NCI-H1417 (cell line): ENCODE results near the gene TRAK2.
"Not testable (repeated sequence)": the region's sequence is repeated elsewhere in the genome, so short reads cannot be mapped to it uniquely, and the experiment has no call there.

Source experiments
- DNase-seq, 3 experiments: peaks; one replicate each; lab custom pipeline; 2025; lab: John Stamatoyannopoulos, UW

Gene TRAK2

DNA sequence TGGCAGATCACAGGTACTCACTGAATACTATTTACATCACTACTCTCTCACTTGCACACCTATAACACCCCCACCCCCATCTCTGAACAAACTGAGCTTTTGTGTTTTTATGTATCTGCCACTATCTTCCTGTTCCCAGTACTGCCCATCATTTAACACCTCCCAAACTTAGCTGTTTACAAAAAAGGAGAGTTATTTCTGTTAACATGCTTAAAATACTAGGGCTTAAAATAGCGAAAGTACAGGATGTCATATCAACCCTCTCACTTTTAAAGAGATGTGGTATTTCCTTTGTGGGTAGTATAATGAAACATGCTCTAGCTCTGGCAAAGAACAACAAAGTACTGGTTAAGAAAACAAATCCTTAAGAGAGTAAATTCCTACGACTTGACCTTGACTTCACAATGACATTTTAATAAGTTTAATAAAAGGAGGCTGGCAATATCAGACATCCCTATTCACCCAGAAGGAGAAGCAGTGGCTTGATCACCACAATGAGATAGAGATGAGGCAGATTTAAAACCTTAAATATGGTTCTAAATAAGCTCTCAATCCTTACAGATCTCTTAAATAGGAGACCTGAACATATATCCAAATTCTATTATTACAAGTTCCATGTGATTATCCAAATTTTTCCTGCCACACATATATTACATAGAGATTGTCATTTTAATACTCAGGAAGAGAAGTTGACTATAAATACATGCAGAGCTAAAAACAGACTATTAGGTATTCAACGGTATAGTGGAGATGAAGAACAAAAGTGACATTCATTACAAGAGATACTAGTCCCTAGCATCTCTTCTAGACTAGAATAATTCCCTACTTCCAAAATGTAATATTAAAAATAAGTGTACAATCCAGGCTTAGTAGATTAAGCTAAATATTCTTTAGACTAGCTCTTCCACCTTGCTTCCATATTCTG, 36.9 kb downstream of the TRAK2 start:
- DNase-seq, result no peak

DNA sequence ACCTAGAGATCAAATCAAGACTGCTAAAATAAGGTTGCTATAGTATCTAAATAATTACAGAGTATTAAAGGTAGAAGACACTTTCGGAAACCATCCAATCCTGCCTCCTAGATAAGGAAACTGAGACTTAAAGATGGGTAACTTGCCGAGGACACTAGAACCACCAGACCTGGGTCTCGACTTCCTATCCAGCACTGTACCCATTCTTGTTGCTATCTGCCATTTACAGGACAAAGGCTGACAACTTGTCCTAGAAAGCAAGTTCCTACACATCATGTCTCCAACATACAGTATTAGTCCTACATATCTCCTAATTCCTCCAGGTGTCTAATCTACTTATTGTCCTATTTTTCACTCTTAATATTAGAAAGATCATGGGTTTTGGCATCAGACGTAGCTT, 37.7 kb downstream of the TRAK2 start:
- DNase-seq, result no peak

DNA sequence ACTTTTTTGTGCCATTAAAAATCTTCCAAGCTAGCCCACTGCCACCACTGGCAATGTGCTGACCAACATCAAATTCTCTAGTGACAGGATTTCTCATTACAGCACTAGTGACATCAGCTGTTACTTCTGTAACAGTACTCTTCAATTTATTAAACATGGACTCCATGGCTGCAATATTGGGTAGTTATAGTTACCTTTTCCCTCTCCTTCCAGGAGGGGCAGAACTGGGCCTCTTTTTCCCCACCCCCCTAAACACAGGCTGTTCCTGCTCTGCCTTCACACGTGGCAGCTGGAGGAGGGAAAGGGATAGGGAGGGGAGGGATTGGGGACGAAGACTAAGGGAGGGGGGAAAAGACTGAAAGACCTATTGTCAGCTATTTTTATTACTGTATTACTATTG, 38.1 kb downstream of the TRAK2 start:
- no peak for DNase-seq

DNA sequence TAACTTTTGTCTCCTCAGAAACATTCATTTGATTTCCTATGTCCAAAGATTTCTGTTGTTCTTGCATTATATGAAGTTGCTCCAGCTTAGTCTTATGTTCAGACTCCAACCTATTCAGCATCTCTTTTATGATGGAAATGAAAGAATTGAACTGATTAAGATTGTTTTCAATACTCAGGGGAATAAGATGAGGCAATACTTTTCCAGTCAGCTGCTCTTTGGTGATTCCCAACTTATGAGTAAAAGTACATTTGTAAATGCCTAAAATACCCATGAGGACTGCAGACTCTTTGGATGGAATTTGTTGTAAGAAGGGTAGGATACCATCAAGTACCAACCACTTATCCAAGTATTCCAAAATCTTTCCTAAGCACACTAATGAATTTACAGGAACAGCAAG, 39.8 kb downstream of the TRAK2 start:
- no peak for DNase-seq

GRCh38 chr2:201408931-201409330, 42.3 kb downstream of the TRAK2 start:
- DNase-seq, result no peak

DNA sequence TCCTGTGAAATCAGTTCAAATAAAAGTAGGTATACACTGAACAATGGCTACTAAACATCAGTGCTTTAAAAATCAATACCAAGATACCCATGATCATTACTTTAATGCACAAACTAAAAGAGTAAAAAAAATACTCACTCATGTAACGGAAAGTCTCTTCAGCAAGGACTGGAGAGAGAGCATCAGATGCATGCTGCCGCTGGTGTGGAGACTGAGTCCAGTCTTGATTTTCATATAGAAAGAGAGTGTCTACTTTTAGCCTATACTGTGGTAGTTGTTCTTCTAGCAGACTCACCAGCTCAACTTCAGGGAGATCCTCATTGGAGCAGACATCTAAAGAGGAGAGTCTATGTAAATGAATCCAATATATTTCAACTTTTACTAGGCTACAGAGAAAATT, 44.0 kb downstream of the TRAK2 start:
- no peak for DNase-seq

- no peak for DNase-seq
Observed at GRCh38 chr2:201406077-201406662, 45.1 kb downstream of the TRAK2 start.

GRCh38 chr2:201404699-201405280, 46.5 kb downstream of the TRAK2 start:
- DNase-seq, result no peak

DNA sequence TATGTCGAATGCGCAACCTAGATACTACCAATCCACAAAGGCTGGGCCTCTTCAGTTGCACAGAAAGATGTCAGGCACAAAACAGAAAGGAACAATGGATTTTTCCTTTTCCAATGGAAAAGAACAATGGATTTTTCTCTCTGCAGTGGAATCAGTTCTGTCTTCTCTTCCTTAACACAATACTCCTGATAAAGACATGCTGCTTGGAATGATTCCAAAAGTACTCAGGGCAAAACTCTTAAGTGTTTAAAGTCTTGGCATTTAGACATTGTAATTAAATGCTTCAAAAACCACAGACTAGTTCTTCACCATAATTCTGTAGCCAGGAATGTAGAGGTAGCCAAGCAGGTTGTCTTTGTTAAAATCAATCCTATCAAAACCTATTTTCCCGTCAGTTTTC, 47.4 kb downstream of the TRAK2 start:
- DNase-seq, result peak in 2 of 3 experiments; percentile 5 to 42

- no peak for DNase-seq
Observed at GRCh38 chr2:201402651-201403562, 48.4 kb downstream of the TRAK2 start.

DNA sequence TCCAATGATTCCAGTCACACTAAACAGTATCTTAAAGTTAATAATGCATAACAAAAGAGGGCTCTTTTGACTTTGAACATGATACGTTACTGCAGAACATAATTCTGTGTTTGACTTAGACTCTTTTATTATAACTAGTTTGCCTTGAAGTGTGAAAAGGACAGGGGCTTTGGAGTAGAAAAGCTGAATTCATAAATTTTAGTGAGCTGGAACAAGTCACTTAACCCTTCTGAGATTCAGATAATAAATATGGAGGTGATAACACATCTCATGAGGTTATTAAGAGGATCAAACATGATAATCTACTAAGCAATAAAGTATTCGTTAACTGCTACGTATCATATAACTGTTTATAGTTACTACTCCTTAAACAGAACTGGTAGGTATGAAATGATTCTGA, 49.4 kb downstream of the TRAK2 start:
- DNase-seq, result no peak

GRCh38 chr2:201396595-201396994, 54.7 kb downstream of the TRAK2 start:
- no peak for DNase-seq

DNA sequence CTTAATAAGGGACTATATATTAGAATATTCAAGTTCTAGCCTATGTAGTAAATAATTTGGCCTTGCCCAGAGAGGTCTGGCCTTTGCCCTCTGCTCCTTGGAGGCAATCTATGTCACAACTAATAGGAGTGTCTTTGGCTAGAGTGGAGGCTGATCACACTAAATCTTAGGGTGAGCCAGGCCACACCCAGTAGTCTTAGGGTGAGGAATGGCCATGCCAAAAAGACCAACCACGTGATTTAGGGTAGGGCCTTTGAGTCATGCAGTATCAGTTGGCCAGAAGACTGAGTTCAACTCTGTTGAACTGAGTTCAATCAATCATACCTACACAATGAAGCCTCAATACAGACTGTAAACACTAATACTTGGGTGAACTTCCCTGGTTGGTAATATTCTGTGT, 68.1 kb downstream of the TRAK2 start:
- no peak for DNase-seq

DNA sequence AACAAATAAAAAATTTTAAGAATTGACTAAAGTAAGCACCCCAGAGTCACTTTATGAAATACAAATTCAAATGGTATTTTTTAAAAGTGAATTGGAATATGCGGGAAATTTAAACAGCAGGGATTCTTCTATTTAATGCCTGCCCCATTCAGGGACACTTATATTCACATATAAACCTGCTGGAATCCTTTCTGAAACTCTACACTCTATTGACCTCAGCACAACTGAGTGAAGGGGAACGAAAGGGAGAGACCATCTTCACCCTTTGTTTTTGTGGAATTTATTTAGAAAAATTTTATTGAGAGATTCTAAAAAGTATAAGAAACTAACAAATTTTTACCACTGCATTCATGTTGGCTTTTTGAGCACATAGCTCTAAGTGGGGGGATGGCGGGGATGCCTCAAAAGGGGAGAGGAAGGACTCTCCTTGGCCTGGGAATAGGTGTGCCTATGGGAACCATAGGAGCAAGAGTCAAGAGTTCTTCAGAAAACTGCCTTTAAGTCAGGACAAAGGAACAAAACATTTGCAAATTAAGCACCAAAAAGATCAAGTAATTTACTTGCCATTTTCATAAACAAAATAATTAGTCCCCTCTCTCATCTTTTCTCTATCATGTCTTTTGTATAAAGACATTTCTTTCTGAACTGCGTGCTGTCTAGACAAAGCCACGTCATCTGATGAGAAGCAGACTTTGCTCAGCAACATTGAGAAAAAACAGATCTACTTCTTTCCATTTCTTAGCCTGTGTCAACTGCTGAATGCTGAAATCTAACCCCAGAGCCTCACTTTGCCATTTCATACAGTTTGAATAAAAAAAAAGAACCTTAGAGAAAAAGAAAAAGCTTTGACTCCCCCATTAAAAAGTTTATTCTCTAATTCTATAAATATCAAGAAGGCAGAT, 72.5 kb downstream of the TRAK2 start:
- no peak for DNase-seq

- no peak for DNase-seq
Observed at GRCh38 chr2:201377218-201377617, 74.0 kb downstream of the TRAK2 start.

GRCh38 chr2:201369775-201370174, 81.5 kb downstream of the TRAK2 start:
- DNase-seq, result no peak

GRCh38 chr2:201369318-201369717, 81.9 kb downstream of the TRAK2 start:
- DNase-seq, result not testable (repeated sequence)

GRCh38 chr2:201366146-201366545, 85.1 kb downstream of the TRAK2 start:
- no peak for DNase-seq

- peak in 2 of 3 experiments; percentile 11 to 40 for DNase-seq
Observed at GRCh38 chr2:201363857-201364560, 87.2 kb downstream of the TRAK2 start.

DNA sequence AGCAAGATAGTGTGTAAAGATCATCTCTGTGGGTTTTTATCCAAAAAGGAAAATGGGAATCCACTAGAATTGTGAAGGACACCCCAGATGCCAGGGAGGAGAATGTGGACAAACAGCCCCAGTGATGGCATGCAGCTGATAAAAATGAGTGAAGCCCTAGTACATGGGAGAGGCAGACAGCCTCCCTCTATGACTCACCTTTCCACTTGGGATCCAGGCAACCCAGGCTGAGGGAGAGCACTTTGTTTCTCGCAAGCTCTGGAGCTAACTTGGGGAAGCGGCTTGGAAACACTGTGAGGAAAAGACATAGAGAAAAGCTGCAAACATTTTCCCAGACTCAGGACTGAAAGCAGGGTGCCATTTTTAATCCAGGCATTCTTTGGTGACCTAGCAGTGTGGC, 88.9 kb downstream of the TRAK2 start:
- no peak for DNase-seq
